ENCODE measurements around the gene CDC42BPG. TPM values are rescaled to one million over a fixed set of nuclear protein-coding genes. Genes with fewer than 3 reads are reported as not detected.

CDC42BPG gene
- total and polyA plus RNA-seq, 2 of the 8 experiments (the other 6 are each of a cell fraction or from before 2014, with no cell fraction given), result 3.7 to 10.6 TPM

DNA sequence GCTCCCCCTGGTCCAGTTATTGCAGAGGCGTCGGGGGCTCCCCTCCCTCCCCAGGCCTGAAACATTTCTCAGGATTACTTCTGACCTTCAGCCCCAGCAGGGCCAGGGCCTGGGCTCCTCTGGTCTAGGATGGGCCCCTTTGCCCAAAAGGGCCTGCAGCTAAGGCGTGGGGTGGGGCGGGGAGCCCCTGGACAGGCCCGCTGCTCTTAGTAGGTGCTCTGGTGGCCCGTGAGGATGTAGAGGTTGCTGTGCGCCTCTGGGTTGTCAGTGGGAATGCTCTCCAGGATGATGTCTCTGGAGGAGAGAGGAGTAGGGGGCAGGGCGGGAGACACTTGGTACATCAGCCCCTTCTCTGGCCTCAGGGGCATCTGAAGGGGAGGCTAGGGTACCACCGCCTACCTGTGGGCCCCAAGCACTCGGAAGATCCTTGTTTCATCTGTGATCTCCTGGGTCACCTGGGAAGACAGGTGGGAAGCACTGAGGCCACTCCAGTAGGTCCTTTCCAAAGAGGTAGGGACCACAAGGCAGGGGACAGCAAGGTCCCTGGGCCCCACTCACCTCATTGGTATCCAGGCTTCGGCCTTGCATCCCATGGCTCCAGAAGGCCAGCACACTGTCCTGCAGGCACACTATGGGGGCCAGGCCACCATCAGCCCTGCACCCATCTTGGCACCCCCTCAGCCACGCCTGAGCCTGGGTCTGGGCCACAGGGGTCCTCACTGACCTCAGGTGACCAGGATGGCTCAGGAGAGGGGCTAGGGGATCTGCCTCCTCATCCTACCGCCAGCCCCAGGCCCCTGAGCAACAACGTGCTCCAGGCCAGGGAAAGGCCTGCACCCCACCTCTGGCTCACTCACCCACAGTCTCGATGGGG, 54.9 kb downstream of the CDC42BPG start (continued):
- TF ChIP-seq CHD7 (IDR thresholded peaks at IDR 0.05; ENCODE audit: insufficient replicate concordance, low read length) (no peak), SP2 (IDR thresholded peaks at IDR 0.05; ENCODE audit: low read length) (no peak), CTBP2 (IDR thresholded peaks at IDR 0.05; ENCODE audit: borderline replicate concordance, insufficient read depth, insufficient read length, low read length) (no peak), MAX (IDR thresholded peaks at IDR 0.05) (no peak), TBP (IDR thresholded peaks at IDR 0.05; ENCODE audit: low read depth, low read length) (no peak), KDM5A (IDR thresholded peaks at IDR 0.05; ENCODE audit: low read length) (no peak), GABPA (IDR thresholded peaks at IDR 0.05; ENCODE audit: borderline replicate concordance, insufficient read depth, low read length) (no peak), CEBPB (IDR thresholded peaks at IDR 0.05; ENCODE audit: low read depth, low read length) (no peak)
- TF ChIP-seq, protein P1, sequence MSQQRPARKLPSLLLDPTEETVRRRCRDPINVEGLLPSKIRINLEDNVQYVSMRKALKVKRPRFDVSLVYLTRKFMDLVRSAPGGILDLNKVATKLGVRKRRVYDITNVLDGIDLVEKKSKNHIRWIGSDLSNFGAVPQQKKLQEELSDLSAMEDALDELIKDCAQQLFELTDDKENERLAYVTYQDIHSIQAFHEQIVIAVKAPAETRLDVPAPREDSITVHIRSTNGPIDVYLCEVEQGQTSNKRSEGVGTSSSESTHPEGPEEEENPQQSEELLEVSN (IDR thresholded peaks at IDR 0.05), result no peak
